IgD-negative memory B cell (primary cell): ENCODE results near the gene ADARB1. TPM values are rescaled to one million over a fixed set of nuclear protein-coding genes. Genes with fewer than 3 reads are reported as not detected.

Experiments used
- H3K27ac Mint-ChIP-seq, 3 donors: one replicate each; pipeline ENCODE4 v1.8.0; 2020 to 2022; ENCODE audit warnings: mild to moderate bottlenecking in 3 of 3, mixed read lengths in 3 of 3, moderate library complexity in 1 of 3
- H3K27me3 Mint-ChIP-seq: one replicate; pipeline ENCODE4 v1.8.0; 2021; ENCODE audit warnings: mixed read lengths
- H3K36me3 Mint-ChIP-seq: one replicate; pipeline ENCODE4 v1.8.0; 2020; ENCODE audit warnings: mild to moderate bottlenecking, mixed read lengths
- H3K4me1 Mint-ChIP-seq, 3 donors: one replicate each; pipeline ENCODE4 v1.8.0; 2020 to 2022; ENCODE audit warnings: mixed read lengths in 3 of 3, mild to moderate bottlenecking in 1 of 3
- H3K4me3 Mint-ChIP-seq, 4 donors: one replicate each; pipeline ENCODE4 v1.8.0; 2020 to 2022; ENCODE audit warnings: mild to moderate bottlenecking in 4 of 4, mixed read lengths in 4 of 4, moderate library complexity in 3 of 4
- H3K9me3 Mint-ChIP-seq, 3 donors: one replicate each; pipeline ENCODE4 v1.8.0; 2020 to 2021; ENCODE audit warnings: mixed read lengths in 3 of 3, mild to moderate bottlenecking in 1 of 3
- polyA plus RNA-seq: library from polyadenylated mRNA; unstranded; fragments of 300-500 nt; fragmentation: Illumina TruSeq; gene quantifications from one replicate; pipeline ENCODE4 v1.2.3, GENCODE V29; 2021

The ADARB1 gene
- polyA plus RNA-seq, 1 donor from 2014 or later: 4.5 TPM

DNA sequence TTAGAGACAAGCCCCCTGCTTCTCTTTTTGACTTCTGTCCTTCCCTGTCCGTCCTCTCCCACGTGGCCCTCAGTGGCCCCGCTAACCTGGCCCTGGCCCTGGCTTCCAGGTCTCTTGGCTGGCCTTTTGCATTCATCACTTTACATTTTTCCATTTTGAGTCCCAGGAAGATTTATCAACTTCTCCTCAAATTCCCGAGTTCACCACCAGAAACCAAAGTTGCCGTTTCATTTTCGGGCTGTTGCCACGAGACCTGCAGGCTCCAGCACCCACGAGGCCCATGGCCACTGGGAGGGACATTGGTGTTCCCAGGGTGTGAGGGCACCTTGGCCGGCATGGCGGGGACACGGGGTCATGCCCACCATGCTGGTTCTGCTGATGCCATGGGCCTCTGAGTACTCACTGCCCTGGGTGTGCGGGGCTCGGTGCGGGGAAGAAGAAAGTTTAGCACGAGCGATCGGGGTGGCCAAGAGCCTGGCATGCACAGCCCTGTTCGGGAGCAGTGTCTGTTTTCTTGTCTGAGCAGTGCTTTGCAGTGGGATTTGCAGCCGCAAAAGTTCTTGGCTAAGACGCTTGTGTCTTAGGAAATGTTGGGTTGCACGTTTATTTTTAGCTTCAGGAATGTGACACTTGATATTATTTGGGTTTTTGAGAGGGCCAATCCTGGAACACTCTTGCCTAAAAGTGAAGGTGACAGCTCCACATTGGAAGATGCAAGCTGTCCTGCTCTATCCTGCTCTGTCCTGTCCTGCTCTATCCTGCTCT is 40.4 kb upstream of the ADARB1 start:
- Mint-ChIP-seq H3K4me3 (no peak overlapping the region), H3K36me3 (no peaks in the 10 kb centered on the region), H3K9me3 (peaks cover 3 to 17% (median 7%) of the 10 kb centered on the region in 3 donors), H3K4me1 (peaks cover 0 to 4% (median 3%) of the 10 kb centered on the region in 3 donors), H3K27me3 (peaks cover 29% of the 10 kb centered on the region), H3K27ac (no peak overlapping the region)

DNA sequence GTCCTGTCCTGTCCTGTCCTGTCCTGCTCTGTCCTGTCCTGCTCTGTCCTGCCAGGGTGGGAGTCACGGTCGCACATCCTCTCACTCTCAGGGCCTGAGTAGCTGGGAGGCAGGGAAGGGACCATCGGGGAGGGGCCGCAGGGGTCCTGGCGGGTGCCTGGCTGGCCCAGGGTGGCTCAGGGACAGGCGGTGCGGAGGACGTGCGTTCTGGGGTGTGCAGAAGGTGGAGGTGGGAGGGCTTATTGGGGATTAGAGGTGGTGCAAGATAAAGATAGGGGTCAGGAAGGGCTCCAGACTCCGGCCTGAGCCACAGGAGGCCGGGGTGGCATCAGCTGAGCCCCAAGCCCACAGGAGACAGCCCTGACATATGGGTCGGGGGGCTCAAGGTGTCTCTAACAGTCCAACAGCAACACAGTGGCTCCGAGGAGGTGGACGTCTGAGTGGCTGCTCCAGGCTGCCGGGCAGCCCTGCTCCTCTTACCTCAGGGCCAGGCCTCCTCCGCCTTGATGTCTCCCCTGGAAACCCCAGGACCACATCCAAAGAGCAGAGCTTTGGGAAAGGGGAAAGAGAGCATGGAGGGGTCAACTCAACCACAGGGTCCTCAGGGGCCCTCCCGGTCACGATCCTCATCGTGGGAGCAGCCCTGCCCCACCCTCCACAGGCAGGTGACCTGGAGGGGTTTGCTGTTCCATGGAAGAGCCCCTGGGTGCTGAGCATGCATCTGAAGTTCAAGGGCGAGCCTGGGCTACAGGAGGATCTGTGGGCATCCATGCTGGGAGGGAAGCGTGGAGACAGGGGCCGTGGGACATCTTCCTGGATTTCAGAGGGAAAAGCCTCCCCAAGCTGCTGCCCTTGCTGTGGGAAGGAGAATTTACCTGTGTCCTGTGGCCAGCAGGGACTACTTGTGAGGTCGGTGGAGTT is 39.6 kb upstream of the ADARB1 start:
- H3K36me3 Mint-ChIP-seq: no peaks in the 10 kb centered on the region
- H3K27ac Mint-ChIP-seq: no peak overlapping the region
- no peak overlapping the region for H3K4me3 Mint-ChIP-seq
- H3K4me1 Mint-ChIP-seq: peaks cover 0 to 6% (median 3%) of the 10 kb centered on the region in 3 donors
- H3K9me3 Mint-ChIP-seq: peaks cover 3 to 17% (median 7%) of the 10 kb centered on the region in 3 donors
- peaks cover 24% of the 10 kb centered on the region for H3K27me3 Mint-ChIP-seq

GRCh38 chr21:45035477-45035848 is 38.9 kb upstream of the ADARB1 start:
- Mint-ChIP-seq H3K27ac (no peak overlapping the region), H3K36me3 (no peaks in the 10 kb centered on the region), H3K4me1 (peaks cover 0 to 5% (median 3%) of the 10 kb centered on the region in 3 donors), H3K27me3 (peaks cover 24% of the 10 kb centered on the region), H3K4me3 (no peak overlapping the region), H3K9me3 (peaks cover 3 to 17% (median 7%) of the 10 kb centered on the region in 3 donors)

DNA sequence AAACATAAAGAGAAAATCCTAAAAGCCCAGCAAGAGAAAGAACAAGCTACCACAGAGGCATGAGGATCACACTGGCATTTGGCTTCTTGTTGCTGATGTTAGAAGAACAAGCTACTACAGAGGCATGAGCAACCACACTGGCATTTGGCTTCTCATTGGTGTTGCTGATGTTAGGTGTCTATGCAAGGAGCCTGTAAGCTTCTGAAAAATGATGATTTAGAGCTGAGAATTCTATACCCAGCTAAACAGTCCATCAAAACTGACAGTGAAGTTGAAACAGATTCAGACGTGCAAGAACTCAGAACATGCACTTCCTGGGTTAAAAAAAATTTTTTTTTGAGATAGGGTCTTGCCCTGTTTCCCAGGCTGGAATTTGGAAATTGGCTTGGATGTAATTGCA is 37.8 kb upstream of the ADARB1 start:
- Mint-ChIP-seq H3K4me3 (no peak overlapping the region), H3K4me1 (peaks cover 0 to 5% (median 0%) of the 10 kb centered on the region in 3 donors)

DNA sequence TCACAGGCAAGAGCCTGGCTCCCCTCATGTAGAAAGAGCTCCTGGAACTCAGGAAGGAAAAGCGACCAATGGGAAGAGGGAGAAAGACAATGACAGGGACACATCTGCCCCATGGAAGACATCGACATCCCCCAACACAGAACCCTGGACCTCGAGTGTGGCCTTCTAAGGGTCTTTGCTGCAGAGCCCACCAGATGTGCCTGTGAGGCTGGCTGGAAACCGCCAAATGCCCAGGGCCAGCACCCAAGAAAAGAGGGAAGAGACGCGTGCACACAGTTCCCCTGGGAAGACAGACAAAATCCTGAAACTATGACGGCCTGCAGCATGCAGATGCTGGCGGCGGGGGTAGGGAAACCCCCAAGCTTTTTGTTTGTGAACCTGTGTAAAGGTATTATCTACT is 36.4 kb upstream of the ADARB1 start:
- no peak overlapping the region for H3K4me3 Mint-ChIP-seq
- no peak overlapping the region for H3K27ac Mint-ChIP-seq
- peaks cover 3 to 17% (median 7%) of the 10 kb centered on the region in 3 donors for H3K9me3 Mint-ChIP-seq
- peaks cover 0 to 5% (median 0%) of the 10 kb centered on the region in 3 donors for H3K4me1 Mint-ChIP-seq
- H3K36me3 Mint-ChIP-seq: peaks cover 2% of the 10 kb centered on the region
- peaks cover 19% of the 10 kb centered on the region for H3K27me3 Mint-ChIP-seq

More for the DNA sequence above, 37.8 kb upstream of the ADARB1 start:
- Mint-ChIP-seq H3K27ac (no peak overlapping the region), H3K27me3 (peaks cover 23% of the 10 kb centered on the region), H3K36me3 (peaks cover 2% of the 10 kb centered on the region), H3K9me3 (peaks cover 3 to 17% (median 7%) of the 10 kb centered on the region in 3 donors)

DNA sequence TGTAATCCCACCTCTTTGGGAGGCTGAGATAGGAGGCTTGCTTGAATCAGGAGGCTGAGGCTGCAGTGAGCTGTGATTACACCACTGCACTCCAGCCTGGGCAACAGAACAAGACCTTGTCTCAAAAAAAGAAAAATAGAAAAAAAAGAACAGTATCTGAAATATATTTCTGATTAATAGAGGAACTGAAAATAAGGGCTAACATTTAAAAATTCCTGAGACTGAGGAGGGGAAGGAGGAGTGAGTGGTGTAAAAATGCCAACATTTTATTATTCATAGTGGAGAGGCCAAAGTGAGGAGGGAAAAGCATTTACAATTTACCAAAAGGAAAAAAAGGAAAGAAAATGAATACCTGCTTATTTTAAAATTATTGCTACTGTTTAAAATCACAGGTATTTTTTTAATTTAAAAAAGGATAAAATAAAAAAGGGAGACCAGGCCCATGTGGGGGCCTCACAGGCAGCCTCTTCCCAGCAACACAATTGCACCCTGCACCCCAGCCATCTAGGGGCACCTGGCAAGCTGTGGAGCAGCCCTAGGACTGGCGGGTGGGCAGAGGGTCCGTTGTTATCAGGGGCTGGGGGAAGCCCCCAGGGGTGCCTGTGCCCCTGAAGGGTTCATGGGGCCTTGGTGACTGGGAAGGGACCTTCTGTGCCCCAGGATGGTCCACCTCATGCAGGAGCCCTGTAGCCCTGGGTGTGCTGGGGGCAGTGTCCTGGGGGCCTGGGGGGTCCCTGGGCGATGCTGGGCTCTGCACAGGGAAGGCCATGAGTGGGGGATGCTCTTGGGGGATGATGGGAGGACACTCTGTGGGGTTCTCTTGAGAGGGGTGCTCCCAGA is 34.8 kb upstream of the ADARB1 start:
- H3K4me1 Mint-ChIP-seq: peaks cover 0 to 2% (median 0%) of the 10 kb centered on the region in 3 donors
- H3K27ac Mint-ChIP-seq: no peak overlapping the region
- H3K27me3 Mint-ChIP-seq: peaks cover 18% of the 10 kb centered on the region
- no peak overlapping the region for H3K4me3 Mint-ChIP-seq
- H3K36me3 Mint-ChIP-seq: peaks cover 2% of the 10 kb centered on the region
- peaks cover 3 to 17% (median 7%) of the 10 kb centered on the region in 3 donors for H3K9me3 Mint-ChIP-seq

GRCh38 chr21:45040157-45040711 is 34.1 kb upstream of the ADARB1 start:
- Mint-ChIP-seq H3K36me3 (peaks cover 2% of the 10 kb centered on the region), H3K4me3 (no peak overlapping the region), H3K27ac (no peak overlapping the region), H3K4me1 (peaks cover 0 to 4% (median 0%) of the 10 kb centered on the region in 3 donors), H3K9me3 (peaks cover 3 to 24% (median 8%) of the 10 kb centered on the region in 3 donors), H3K27me3 (peaks cover 18% of the 10 kb centered on the region)

DNA sequence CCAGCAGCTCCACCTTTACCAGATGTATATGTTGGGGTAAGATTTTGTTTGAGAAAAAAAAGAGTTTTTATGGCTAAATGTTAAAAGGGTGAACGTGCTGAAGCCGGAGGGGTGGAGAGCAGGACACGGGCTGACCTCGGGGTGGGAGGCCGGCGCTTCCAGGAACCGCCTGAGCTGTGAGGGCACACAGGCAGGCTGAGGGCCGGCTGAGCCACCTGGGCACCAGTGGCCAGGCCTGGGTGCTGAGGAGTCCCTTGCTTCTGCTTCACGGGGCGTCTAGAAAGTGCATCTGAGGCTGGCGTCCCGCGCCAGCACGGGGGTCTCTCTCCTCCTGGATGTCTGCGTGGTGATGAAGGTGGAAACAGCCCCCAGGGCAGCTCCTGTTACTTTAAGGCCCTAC is 33.6 kb upstream of the ADARB1 start:
- H3K4me1 Mint-ChIP-seq: peaks cover 0 to 4% (median 0%) of the 10 kb centered on the region in 3 donors
- H3K36me3 Mint-ChIP-seq: peaks cover 2% of the 10 kb centered on the region
- H3K4me3 Mint-ChIP-seq: no peak overlapping the region
- no peak overlapping the region for H3K27ac Mint-ChIP-seq
- peaks cover 3 to 23% (median 9%) of the 10 kb centered on the region in 3 donors for H3K9me3 Mint-ChIP-seq
- peaks cover 18% of the 10 kb centered on the region for H3K27me3 Mint-ChIP-seq

GRCh38 chr21:45041351-45041805 is 33.0 kb upstream of the ADARB1 start:
- Mint-ChIP-seq H3K36me3 (peaks cover 2% of the 10 kb centered on the region), H3K9me3 (peaks cover 0 to 19% (median 11%) of the 10 kb centered on the region in 3 donors), H3K4me1 (peaks cover 0 to 4% (median 0%) of the 10 kb centered on the region in 3 donors), H3K27me3 (peaks cover 17% of the 10 kb centered on the region), H3K4me3 (no peak overlapping the region), H3K27ac (no peak overlapping the region)

DNA sequence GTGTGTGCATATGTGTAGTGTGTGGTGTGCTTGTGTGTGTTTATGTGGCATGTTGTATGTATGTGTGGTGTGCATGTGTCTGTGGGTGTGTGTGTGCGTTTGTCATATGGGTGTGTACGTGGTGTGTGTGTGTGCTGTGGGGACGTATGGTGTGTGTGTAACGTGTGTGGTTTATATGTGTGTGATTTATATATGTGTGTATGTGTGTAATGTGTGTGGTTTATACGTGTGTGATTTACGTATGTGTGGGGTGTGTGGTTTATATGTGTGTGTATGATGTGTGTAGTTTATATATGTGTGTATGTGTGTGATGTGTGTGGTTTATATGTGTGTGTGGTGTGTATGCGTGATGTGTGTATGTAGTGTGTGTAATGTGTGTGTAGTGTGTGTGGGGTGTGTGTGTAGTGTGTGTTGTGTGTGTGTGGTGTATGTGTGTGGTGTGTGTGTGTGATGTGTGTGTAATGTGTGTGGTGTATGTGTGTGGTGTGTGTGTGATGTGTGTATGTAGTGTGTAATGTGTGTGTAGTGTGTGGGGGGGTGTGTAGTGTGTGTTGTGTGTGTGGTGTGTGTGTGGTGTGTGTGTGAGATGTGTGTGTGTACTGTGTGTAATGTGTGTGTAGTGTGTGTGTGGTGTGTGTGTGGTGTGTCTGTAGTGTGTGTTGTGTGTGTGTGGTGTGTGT is 32.3 kb upstream of the ADARB1 start:
- H3K4me1 Mint-ChIP-seq: peaks cover 0 to 4% (median 0%) of the 10 kb centered on the region in 3 donors
- peaks cover 16% of the 10 kb centered on the region for H3K27me3 Mint-ChIP-seq
- H3K27ac Mint-ChIP-seq: no peak overlapping the region
- H3K4me3 Mint-ChIP-seq: no peak overlapping the region
- H3K36me3 Mint-ChIP-seq: peaks cover 2% of the 10 kb centered on the region
- peaks cover 1 to 14% (median 11%) of the 10 kb centered on the region in 3 donors for H3K9me3 Mint-ChIP-seq

GRCh38 chr21:45042664-45043161 is 31.7 kb upstream of the ADARB1 start:
- Mint-ChIP-seq H3K9me3 (peaks cover 3 to 17% (median 15%) of the 10 kb centered on the region in 3 donors), H3K4me1 (peaks cover 0 to 4% (median 0%) of the 10 kb centered on the region in 3 donors), H3K4me3 (no peak overlapping the region), H3K27me3 (peaks cover 16% of the 10 kb centered on the region), H3K36me3 (peaks cover 2% of the 10 kb centered on the region), H3K27ac (no peak overlapping the region)

GRCh38 chr21:45043541-45044020 is 30.8 kb upstream of the ADARB1 start:
- Mint-ChIP-seq H3K4me3 (peak overlapping the region in 1 of 4 donors; percentile 21), H3K9me3 (peaks cover 3 to 17% (median 15%) of the 10 kb centered on the region in 3 donors), H3K36me3 (peaks cover 2% of the 10 kb centered on the region), H3K4me1 (peaks cover 0 to 4% (median 0%) of the 10 kb centered on the region in 3 donors), H3K27ac (no peak overlapping the region), H3K27me3 (peaks cover 16% of the 10 kb centered on the region)

- peaks cover 3 to 17% (median 15%) of the 10 kb centered on the region in 3 donors for H3K9me3 Mint-ChIP-seq
- peaks cover 14% of the 10 kb centered on the region for H3K27me3 Mint-ChIP-seq
- peaks cover 2% of the 10 kb centered on the region for H3K36me3 Mint-ChIP-seq
- H3K4me1 Mint-ChIP-seq: peaks cover 0 to 2% (median 1%) of the 10 kb centered on the region in 3 donors
- H3K27ac Mint-ChIP-seq: no peak overlapping the region
- H3K4me3 Mint-ChIP-seq: no peak overlapping the region
Observed at GRCh38 chr21:45045481-45045880, 28.9 kb upstream of the ADARB1 start.
